HCT116 (cell line): Measurements from ENCODE around the gene BOD1L1.

Experiments used
- CTCF ChIP-seq, 3 experiments: fragments of 200-600 bp in 1 of 3; sonication (generic) in 1 of 3; IDR thresholded peaks in 2 of 3; conservative IDR thresholded peaks in 1 of 3; 2 replicates each; pipeline ENCODE4 v1.5.1; 2012 to 2017; ENCODE audit warnings: low read depth in 2 of 3, low read length in 2 of 3, antibody characterized with exemption in 1 of 3, borderline replicate concordance in 1 of 3, control low read depth in 1 of 3, mild to moderate bottlenecking in 1 of 3, mixed read lengths in 1 of 3, mixed run types in 1 of 3, moderate library complexity in 1 of 3; ENCODE audit not compliant: insufficient read depth in 1 of 3
- ELF1 ChIP-seq: IDR thresholded peaks from 2 replicates; pipeline ENCODE4 v1.6.1; 2012; ENCODE audit warnings: low read depth, borderline replicate concordance
- EZH2phosphoT487 ChIP-seq: fragments of 200-600 bp; IDR thresholded peaks from 2 replicates; pipeline ENCODE4 v1.6.1; 2018; ENCODE audit warnings: antibody characterized with exemption, borderline replicate concordance
- POLR2A ChIP-seq: IDR thresholded peaks from 2 replicates; pipeline ENCODE4 v1.7.0; 2011; ENCODE audit warnings: borderline replicate concordance; ENCODE audit not compliant: insufficient read depth, insufficient read length; ENCODE audit errors: extremely low read depth
- POLR2AphosphoS5 ChIP-seq: IDR thresholded peaks from 2 replicates; pipeline ENCODE4 v1.6.1; 2011; ENCODE audit warnings: mild to moderate bottlenecking, low read depth, low read length, moderate library complexity
- REST ChIP-seq: IDR thresholded peaks from 2 replicates; pipeline ENCODE4 v1.6.1; 2012; ENCODE audit warnings: low read depth

- TF ChIP-seq CTCF (IDR thresholded peaks at IDR 0.05 in 2 of 3, conservative IDR thresholded peaks at IDR 0.05 in 1 of 3; ENCODE audit: borderline replicate concordance in 1 of 3, insufficient read depth in 1 of 3, low read depth in 2 of 3, low read length in 2 of 3): no peak
- TF ChIP-seq POLR2A: no peak
- no peak for TF ChIP-seq POLR2AphosphoS5
- no peak for TF ChIP-seq EZH2phosphoT487
- TF ChIP-seq ELF1: no peak
- no peak for TF ChIP-seq REST
Observed at GRCh38 chr4:13528821-13529127, 98.8 kb downstream of the BOD1L1 start.
